ENCODE measurements around the gene ASF1A. TPM values are rescaled to one million over a fixed set of nuclear protein-coding genes. Genes with fewer than 3 reads are reported as not detected.

Gene ASF1A
- total RNA-seq, result 11.8 and 15.9 TPM in 2 replicates

GRCh38 chr6:118893807-118894424, at the start of gene ASF1A:
ASF1A (plus strand) TSS chr6:118894152; CDS start chr6:118894414, 262 bp downstream.

DNA sequence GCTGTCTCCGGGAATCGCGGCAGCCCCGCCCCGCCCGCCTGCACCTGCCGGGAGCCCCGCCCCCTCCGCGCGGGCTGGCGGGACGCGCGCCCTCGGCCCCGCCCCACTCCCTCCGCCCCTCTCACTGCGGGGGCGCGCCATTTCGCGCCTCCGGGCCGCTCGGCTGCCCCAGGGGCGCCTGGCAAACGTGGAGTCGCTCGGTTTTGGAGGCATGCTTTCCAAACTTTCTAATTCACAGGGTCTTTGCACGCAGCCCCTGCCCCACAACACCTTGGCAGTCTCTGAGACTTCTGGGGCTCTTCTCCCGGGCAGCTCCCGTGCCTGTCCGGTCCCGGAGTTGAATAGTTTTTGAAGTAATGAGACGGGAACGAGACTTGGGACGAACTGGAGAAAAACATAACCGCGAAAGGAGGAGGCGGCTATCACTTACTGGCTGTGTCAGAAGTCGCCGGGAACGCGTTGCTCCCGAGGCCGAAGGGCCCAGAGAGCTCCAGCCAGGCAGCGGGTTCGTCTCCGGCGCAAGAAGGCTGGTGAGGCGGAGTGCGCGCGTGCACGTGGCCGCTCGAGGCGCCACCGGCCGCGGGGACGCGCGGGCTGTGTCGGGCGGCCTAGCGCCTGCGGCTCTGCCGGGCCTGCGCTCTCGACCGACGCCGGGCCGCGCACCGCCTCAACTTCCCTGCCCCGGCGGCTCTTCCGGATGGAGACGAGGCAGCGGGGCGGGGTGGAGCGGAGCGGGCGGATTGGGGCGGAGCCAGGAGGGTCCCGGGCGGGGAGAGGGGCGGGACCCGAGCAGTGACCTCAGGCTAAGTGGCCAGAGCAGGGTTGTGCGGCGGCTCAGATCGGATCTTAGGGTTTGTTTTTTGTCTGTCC, 40.7 kb downstream of the ASF1A start, which contains the start of gene MCM9:
MCM9 (minus strand) TSS at position 699 of the 870 bp plus-strand sequence. CDS start 3,436 bp downstream, outside the sequence.

Other genes starting within 250 kb of the ASF1A start
- gene CEP85L, start 242.6 kb upstream of the ASF1A start, total RNA-seq, result 12.8 and 18.3 TPM in 2 replicates
- 13.2 and 14.2 TPM in 2 replicates for gene MCM9, start 41.0 kb downstream of the ASF1A start, total RNA-seq
- 0.19 and 0.85 TPM in 2 replicates for gene FAM184A, start 184.5 kb downstream of the ASF1A start, total RNA-seq